ENCODE data around the gene PDE6B.

Gene PDE6B

DNA sequence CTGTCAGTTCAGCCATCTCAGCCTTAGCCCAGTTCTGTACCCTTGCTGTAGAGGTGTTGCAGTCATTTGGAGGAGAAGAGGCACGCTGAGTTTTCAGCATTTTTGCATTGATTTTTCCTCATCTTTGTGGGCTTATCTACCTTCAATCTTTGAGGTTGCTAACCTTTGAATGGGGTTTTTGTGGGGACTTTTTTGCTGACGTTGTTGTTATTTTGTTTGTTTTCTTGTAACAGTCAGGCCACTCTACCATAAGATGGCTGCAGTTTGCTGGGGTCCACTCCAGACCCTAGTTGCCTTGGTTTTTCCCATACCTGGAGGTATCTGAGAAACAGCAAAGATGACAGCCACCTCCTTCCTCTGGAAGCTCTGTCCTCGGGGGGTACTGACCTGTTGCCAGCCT is 26.4 kb upstream of the PDE6B start:
- DNase-seq (ENCODE audit: low read depth, low spot score) = no peak
- no peak overlapping the region for H3K4me3 ChIP-seq (ENCODE audit: low read length)

DNA sequence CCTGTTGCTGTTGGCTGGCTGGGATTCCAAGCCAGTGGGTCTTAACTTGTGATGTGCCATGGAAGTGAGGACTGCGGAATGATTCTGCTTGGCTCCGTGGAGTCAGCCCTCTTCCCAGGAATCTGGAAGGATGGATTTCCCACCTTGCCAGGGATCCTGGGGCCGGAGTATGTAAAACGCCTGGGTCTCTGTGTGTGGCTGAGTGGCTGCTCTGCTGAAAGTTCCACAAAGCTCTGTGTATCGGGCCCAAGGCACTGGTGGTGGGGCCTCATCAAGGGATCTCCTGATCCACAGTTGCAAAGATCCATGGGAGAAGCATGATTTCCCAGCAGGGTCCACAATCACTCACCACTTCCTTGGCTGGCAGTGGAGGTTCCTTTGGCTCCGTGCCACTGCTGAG is 25.2 kb upstream of the PDE6B start:
- H3K4me3 ChIP-seq (ENCODE audit: low read length) = no peak overlapping the region
- DNase-seq (ENCODE audit: low read depth, low spot score) = no peak

DNA sequence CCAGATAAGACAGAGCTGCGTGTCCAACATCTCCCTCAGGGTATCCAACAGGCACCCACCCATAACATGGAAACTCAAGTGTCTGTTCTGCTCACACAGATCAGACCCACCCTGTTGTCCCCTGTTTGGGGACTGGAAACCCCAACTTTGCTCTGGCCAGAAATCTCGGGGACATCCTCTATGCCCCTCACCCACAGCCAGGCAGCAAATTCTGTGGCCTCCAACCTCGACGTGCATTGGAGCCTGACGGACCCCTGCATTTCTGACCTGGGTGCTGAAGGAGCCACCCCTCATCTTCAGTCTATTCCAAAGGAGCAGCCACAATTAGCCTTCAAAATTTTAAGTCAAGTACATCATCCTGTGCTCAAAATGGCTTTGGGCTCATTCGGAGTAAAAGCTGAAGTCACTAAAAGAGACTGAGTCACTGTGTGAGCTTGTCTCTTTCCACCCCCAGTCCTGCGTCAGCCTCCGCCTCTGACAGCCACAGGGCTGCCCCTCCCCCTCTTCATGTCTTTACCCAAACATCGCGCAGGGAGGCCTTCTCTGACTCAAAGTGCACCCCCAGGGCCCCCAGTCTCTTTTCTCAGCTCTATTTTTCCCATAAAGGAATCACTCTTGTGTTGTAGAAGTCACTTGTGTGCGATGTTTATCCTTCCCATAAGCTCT is 24.4 kb upstream of the PDE6B start:
- no peak overlapping the region for H3K4me3 ChIP-seq (ENCODE audit: low read length)
- DNase-seq (ENCODE audit: low read depth, low spot score) = no peak

DNA sequence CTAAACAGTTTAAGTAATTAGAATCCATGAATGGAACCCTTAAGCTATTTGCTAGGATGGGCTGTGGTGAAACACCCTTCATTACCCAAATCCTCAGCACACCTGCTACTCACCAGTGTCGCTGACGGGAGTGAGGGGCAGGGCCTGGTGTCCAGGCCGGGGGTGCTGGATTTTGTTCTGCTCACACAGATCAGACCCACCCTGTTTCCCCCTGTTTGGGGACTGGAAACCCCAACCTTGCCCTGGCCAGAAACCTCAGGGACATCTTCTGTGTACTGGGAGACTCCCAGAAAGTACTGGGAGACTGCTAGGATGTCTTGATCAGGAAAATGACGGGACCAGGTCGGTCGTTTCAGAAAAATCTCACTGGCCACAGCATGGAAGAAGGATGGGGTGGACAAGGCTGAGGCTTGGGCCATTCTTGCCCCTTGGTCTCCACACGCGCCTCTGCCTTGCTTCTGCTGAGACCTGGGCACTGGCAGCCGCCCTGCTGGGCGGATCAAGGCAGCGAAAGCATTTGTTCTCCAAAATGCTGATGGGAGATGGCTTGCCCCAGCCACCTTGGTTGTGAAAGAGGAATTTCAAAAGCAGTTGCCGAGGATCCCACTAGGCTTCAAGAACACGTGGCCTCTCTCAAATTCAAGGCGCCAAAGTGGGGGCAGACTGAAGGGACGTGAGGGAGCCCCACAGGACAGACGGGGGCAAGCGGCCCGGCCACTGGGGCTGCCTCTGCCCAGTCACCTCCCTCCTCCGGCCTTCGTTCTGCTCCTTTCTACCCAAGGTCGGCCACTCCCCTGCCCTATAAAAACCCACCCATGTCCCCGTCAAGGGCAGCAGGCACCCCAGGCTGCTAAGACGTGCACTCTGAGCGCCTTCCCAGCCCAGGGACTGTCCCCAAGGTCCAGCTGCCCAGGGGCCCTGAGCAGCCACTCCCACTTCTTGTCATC is 23.5 kb upstream of the PDE6B start:
- DNase-seq (ENCODE audit: low read depth, low spot score) = no peak
- H3K4me3 ChIP-seq (ENCODE audit: low read length) = no peak overlapping the region

DNA sequence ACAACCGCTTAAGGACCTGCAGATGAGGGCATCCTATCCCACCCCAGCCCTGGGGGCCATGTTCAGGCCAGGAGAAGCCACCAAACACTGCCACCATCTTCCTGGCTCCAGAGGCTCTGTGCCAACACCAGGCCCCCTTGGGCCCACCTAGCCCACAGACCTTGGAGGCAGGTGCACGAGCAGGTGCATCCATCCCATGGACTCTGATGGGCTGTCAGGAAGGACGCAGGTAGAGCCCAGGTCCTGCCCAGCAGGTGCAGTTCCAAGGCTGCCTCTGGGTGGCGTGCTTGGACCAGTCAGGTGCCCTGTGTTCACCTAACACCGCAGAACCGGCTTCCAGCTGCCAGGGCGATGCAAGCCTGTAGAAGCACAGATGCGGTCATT is 22.8 kb upstream of the PDE6B start:
- DNase-seq (ENCODE audit: low read depth, low spot score) = no peak
- no peak overlapping the region for H3K4me3 ChIP-seq (ENCODE audit: low read length)

DNA sequence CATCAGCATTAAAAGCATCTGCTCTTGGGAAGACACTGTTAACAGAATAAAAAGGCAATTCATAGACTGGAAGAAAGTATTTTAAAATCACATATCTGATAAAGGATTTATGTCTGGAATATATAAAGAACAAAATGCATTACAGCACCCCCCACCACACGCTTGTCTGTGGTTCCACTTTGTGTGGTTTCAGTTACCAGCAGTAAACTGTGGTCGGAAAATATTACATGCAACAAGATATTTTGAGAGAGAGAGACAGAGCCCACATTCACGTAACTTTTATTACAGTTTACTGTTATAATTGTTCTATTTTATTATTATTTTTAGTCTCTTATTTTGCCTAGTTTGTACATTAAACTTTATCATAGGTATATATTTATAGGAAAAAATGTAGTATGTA is 21.2 kb upstream of the PDE6B start:
- no peak overlapping the region for H3K4me3 ChIP-seq (ENCODE audit: low read length)
- DNase-seq (ENCODE audit: low read depth, low spot score) = peak; percentile 45

DNA sequence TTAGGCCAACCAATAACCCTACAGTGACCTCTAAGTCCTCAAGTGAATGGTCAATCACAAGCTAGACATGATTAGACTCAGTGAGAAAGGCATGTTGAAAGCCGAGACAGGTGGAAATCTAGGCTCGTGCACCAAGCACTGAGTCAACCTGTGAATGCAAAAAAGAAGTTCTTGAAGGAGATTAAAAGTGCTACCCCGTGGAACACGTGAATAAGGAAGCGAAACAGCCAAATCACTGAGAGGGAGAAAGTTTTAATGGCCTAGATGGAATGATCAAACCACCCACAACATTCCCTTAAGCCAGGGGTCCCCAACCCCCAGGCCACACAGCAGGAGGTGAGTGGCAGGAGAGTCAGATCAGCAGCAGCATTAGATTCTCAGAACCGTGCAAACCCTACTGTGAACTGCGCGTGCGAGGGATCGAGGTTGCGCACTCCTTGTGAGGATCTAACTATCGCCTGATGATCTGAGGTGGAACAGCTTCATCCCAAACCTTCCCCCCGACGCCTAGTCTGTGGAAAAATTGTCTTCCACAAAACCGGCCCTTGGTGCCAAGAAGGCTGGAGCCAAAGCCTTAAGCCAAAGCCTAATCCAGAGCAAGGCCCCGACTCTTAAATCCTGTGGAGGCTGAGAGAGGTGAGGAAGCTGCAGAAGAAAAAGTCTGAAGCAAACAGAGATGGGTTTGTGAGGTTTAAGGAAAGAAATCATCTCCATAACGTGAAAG is 19.5 kb upstream of the PDE6B start:
- no peak for DNase-seq (ENCODE audit: low read depth, low spot score)
- no peak overlapping the region for H3K4me3 ChIP-seq (ENCODE audit: low read length)

DNA sequence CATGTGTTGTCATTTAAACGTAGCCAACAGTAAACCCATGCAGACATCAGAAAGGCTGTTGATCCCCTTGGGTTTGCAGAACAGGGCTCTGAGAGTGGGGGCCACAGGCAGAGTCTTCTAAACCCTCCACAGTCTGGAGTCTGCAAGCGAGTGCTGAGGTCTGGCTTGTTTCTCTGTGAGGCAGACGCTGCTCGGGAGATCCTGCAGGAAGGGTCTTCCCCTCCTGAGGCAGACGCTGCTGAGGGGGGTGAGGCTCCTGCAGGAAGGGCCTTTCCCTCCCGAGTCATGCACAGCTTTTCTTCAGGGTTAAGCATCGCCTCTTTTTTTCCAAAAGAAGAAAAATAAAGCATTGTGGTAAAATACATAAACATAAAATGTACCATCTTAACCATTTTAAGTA is 17.1 kb upstream of the PDE6B start:
- no peak overlapping the region for H3K4me3 ChIP-seq (ENCODE audit: low read length)
- DNase-seq (ENCODE audit: low read depth, low spot score) = no peak

DNA sequence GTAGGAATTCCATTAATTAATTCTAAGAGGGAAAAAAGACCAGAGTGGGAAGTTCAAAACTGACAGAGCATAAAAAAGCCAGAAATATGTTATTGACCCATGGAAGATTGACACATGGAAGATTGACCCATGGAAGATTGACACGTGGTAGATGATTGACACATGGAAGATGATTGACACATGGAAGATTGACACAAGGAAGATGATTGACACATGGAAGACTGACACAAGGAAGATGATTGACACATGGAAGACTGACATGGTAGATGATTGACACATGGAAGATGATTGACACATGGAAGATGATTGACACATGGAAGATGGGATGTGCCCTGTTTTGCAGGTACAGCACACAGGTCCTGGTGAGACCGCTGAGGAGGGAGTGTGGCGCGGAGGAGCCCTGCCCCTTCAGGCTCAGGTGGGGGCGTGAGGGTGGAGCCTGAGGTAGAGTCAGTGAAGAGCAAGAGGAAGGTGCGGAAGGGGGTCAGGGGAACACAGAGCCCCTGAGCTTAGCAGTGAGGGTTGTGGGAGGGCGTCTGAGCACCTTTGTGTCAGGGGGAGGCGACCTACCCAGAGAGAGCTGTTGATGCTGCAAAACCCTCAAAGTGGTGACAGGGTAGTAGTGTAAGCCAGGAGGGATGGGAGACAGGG is 15.8 kb upstream of the PDE6B start:
- no peak for DNase-seq (ENCODE audit: low read depth, low spot score)
- H3K4me3 ChIP-seq (ENCODE audit: low read length) = no peak overlapping the region

DNA sequence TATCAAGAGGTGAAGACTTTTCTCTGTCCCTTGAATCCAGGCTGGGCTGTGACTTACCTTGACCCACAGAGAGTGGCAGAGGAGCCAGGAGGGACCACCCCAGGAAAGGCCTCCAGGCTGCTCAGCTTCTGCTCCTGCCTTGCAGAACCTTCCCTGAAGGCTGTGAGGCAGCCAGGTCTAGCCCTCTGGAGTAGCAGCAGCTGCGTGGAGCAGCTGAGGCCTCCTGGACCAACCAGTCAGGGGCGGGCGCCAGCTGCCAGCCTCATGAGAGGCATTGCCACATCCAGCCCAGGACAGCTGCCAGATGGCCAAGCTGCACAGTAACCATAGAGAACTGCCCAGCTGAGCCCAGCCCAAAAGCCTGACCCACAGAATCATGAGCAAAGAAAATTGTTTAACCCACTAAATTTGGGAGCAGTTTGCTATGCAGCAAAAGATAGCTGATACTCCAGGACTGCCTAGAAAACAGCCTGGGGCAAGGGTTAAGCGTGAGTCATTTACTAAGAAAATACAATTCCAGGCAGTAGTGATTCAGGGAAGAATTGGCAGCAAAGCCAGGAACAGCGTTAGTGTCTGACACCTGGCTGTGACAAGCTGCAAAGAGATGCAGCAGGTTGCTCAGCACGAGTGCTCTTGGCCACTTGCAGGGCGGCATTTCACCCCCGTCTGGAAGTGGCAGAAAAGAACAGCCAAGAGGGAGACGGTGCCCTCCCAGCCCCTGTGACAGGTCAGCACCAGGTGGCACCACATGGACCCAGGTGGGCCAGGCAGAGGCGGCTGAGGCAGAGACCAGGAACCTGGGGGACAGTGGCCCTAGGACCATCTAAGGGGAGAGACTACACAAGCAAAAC is 14.7 kb upstream of the PDE6B start:
- H3K4me3 ChIP-seq (ENCODE audit: low read length) = no peak overlapping the region
- no peak for DNase-seq (ENCODE audit: low read depth, low spot score)

DNA sequence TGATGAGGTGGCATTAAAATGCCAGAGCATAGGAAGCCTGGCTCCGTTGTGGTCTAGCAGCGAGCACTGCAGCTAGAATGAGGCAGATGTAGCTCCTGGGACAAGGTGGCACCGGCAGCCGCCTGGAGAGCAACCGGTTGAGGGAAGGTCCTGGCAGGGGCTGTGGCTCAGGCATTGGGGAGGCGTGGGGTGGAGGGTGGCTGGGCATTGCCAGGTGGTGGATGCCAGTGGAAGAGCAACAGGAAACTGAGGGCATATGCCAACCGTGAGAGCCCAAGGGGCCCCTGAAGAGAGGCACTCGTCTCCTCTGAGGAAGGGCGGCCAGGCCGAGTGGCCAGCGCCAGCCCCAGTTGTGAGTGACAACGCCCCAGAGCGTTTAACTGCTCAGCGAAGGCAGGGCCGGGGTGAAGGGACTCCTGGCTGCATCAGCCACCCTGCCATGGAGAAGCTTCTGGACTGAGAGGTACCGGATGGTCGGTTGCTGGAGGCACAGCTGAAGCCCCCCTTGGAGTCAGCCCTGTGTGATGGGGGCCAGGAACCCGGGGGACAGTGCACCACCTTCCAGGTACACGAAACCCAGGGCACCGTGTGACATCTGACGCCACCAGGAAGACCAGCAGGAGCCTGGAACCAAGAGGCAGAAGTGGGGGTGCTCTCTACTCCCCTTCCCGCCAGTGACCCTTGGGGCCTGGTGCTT is 13.2 kb upstream of the PDE6B start:
- no peak overlapping the region for H3K4me3 ChIP-seq (ENCODE audit: low read length)
- DNase-seq (ENCODE audit: low read depth, low spot score) = no peak

DNA sequence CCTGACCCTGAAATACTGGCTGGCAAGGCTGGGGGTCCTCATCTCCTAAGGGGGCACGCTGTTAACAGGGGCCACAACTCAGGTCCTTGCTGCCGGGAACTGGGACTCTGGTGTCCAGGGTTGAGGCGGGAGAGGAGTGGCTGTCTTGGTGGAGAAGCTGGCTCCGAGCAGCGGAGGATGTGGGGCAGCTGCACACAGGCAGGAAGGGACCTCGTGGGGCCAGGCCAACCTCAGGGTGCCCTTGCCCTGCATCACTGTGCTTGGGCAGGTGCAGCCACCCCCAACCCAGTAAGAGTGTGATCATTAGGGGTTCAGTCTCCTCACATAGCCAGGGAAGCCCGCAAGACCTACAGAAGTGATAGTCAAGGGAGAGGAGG is 12.6 kb upstream of the PDE6B start:
- no peak overlapping the region for H3K4me3 ChIP-seq (ENCODE audit: low read length)

DNA sequence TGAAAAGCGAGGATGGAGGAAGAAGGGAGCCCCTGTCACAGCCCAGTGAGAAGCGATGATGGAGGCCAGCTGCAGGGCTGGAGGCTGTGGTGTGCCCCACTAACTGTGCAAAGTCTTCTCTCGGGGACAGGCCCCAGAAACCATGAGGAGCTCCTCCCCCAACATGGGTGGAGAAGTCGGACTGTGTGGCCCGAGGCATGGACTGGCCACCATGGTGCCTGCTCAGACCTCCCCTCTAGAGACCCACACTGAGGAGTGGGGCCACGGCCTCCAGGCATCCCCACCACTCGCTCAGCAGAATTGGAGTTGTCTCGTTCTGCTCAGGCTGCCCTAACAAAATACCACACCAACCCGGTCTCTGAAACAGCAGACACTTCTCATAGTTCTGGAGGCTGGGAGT is 12.2 kb upstream of the PDE6B start:
- no peak overlapping the region for H3K4me3 ChIP-seq (ENCODE audit: low read length)
- no peak for DNase-seq (ENCODE audit: low read depth, low spot score)

More for the DNA sequence above, 12.6 kb upstream of the PDE6B start:
- no peak for DNase-seq (ENCODE audit: low read depth, low spot score)

DNA sequence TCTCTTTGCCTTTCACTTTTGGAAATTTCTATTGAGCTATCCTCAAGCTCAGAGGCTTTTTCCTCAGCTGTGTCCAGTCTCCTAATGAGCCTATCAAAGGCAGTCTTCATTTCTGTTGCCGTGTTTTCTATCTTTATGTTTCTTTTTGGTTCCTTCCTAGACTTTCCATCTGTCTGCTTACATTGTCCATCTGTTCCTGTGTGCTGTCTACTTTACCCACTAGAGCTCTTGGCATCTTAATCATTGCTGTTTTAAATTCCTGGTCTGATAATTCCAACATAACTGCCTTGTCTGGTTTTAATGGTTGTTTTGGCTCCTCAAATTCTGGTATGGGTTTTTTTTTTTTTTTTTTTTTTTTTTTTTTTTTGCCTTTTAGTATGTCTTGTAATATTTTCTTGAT is 9.3 kb upstream of the PDE6B start:
- DNase-seq (ENCODE audit: low read depth, low spot score) = no peak
- H3K4me3 ChIP-seq (ENCODE audit: low read length) = no peak overlapping the region

DNA sequence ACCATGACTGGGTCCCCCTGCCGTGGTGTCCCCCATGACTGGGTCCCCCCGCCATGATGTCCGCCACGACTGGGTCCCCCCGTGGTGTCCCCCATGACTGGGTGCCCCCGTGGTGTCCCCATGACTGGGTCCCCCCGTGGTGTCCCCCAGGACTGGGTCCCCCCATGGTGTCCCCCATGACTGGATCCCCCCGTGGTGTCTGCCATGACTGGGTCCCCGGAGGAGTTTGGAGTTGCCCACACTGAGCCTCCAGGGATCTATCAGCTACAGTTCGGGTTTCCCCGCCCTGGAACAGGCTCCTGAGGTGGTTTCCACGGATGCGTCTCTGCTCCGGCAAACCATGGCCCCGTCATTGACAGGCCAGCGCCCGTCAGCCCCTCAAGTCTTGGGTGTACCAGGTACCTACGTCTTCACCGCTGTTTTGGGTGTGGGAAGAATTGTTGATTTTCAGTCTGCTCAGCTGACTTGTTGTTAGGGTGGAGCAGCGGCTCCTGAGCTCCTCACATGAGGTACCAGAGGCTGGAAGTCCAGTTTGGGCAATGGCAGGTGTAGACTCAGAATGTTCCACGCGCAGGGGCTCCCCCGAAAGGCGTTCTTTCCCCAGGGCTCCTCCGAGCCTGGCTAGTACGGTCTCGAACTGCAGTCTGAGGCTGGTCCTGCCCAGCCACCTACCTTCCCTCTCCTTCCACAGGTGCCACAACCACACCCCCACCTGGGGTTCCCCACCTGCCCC is 8.3 kb upstream of the PDE6B start:
- H3K4me3 ChIP-seq (ENCODE audit: low read length) = no peak overlapping the region

DNA sequence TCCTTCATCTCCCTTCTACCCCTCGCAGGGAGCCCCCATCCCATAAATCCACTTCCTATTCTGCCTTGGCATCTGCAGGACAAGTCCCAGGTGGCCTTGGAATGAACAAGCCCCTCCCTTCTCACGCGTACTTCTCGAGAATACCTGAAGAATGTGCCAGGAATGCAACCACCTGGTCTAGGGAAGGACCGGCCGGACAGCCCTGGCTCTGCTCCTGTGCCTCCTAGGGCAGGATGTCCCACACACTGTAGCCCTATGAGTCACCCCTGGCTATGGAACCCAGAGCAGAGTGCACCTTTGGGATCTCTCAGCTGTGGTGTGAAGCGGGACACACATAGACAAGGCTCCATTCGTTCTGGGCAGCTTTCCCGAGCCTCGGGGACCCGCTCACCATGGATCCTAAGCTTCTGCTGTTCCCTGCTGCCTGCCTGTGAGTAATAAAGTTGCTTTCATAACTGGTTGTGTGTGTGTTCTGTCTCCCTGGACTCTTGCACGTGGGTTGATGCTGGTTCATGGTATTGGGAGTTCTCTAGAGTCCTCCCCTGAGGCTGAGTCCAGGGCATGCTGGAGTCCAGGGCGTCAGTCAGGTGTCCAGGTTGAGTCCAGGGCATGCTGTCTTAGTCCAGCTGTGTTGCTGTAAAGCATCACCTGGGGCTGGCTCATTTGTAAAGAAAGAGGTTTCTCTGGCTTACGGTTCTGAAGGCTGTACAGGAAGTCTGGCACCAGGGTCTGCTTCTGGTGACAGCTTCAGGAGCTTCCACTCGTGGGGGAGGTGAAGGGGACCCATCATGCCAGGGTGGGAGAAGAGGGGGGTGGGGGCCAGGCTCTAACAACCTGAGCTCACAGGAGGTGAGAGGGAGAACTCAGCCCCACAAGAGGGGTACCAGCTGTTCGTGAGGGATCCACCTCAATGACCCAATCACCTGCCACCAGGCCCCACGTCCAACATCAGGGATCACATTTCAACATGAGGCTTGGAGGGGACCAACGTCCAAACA is 7.4 kb upstream of the PDE6B start:
- H3K4me3 ChIP-seq (ENCODE audit: low read length) = no peak overlapping the region
- no peak for DNase-seq (ENCODE audit: low read depth, low spot score)

More for the DNA sequence above, 8.3 kb upstream of the PDE6B start:
- no peak for DNase-seq (ENCODE audit: low read depth, low spot score)

Measured in Jurkat, Clone E6-1 (cell line).